ENCODE measurements around the gene ADAM8.

Gene ADAM8

GRCh38 chr10:133318494-133319127 is 41.9 kb upstream of the ADAM8 start:
- Mint-ChIP-seq H3K27me3 (ENCODE audit: low read depth, poor library complexity) (peaks cover 19% of the 10 kb centered on the region), H3K4me1 (peaks cover 19% of the 10 kb centered on the region), H3K9me3 (peaks cover 5% of the 10 kb centered on the region), H3K4me3 (peak overlapping the region; percentile 66), H3K27ac (no peak overlapping the region), H3K36me3 (ENCODE audit: low read depth) (no peaks in the 10 kb centered on the region)
- peak; percentile 77 for TF ChIP-seq CTCF (IDR thresholded peaks at IDR 0.05)
- DNase-seq: peak; percentile 89

DNA sequence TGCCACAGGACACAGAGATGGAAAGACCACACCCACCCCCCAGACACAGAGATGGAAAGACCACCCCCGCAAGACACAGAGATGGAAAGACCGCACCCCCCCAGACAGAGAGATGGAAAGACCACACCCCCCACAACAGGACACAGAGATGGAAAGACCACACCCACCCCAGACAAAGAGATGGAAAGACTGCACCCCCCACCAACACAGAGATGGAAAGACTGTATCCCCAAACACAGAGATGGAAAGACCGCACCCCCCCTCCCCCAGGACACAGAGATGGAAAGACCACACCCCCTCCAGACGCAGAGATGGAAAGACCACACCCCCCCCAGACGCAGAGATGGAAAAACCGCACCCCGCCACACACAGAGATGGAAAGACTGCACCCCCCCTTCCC is 40.1 kb upstream of the ADAM8 start:
- Mint-ChIP-seq H3K36me3 (ENCODE audit: low read depth) (peaks cover 6% of the 10 kb centered on the region), H3K4me3 (no peak overlapping the region), H3K9me3 (peaks cover 5% of the 10 kb centered on the region), H3K27me3 (ENCODE audit: low read depth, poor library complexity) (peaks cover 19% of the 10 kb centered on the region), H3K4me1 (peaks cover 13% of the 10 kb centered on the region), H3K27ac (no peak overlapping the region)
- no peak for DNase-seq
- TF ChIP-seq CTCF (IDR thresholded peaks at IDR 0.05): no peak

DNA sequence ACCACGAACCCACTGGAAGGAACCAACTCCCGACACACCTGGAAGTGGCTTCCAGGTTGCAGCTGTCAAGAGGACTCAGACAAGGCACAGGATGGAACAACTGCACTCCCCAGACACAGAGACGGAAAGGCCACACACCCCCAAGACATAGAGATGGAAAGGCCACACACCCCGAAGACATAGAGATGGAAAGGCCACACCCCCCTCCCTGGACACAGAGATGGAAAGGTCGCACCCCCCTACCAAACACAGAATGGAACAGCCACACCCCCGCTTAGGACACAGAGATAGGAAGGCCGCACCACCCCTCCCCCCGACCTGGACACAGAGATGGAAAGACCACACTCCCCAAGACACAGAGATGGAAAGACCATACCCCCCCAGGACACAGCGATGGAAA is 39.6 kb upstream of the ADAM8 start:
- Mint-ChIP-seq H3K36me3 (ENCODE audit: low read depth) (peaks cover 10% of the 10 kb centered on the region), H3K27ac (no peak overlapping the region)
- TF ChIP-seq CTCF (IDR thresholded peaks at IDR 0.05): no peak

GRCh38 chr10:133315847-133316246 is 39.2 kb upstream of the ADAM8 start:
- Mint-ChIP-seq H3K9me3 (peaks cover 5% of the 10 kb centered on the region), H3K27ac (no peak overlapping the region), H3K36me3 (ENCODE audit: low read depth) (peaks cover 12% of the 10 kb centered on the region), H3K4me3 (no peak overlapping the region), H3K4me1 (peaks cover 13% of the 10 kb centered on the region), H3K27me3 (ENCODE audit: low read depth, poor library complexity) (peaks cover 19% of the 10 kb centered on the region)
- no peak for DNase-seq
- TF ChIP-seq CTCF (IDR thresholded peaks at IDR 0.05): no peak

More for the DNA sequence above, 39.6 kb upstream of the ADAM8 start:
- Mint-ChIP-seq H3K4me1 (peaks cover 13% of the 10 kb centered on the region), H3K4me3 (no peak overlapping the region), H3K9me3 (peaks cover 5% of the 10 kb centered on the region), H3K27me3 (ENCODE audit: low read depth, poor library complexity) (peaks cover 19% of the 10 kb centered on the region)
- DNase-seq: no peak

DNA sequence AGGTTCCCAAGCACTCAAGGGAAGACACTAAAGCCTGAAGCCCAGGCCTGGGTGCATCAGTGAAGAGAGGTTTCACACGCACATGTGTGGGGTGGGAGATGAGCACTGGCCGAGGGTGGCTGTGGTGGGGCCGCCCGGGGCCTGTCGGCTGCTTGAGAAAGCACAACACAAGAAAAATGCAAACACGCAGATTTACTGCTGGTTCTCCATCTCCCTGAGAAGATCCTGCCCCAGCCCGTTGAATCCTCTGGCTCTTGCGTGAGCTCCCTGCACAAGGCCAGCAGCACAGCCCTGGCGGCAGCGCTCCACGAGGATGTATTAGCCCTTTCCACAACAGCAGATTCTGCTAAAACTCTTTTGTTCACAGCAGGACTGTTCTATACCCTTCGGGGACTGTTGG is 38.2 kb upstream of the ADAM8 start:
- H3K27ac Mint-ChIP-seq: no peak overlapping the region
- H3K9me3 Mint-ChIP-seq: peaks cover under 1% of the 10 kb centered on the region
- H3K4me1 Mint-ChIP-seq: peaks cover 13% of the 10 kb centered on the region
- TF ChIP-seq CTCF (IDR thresholded peaks at IDR 0.05): no peak
- peaks cover 15% of the 10 kb centered on the region for H3K27me3 Mint-ChIP-seq (ENCODE audit: low read depth, poor library complexity)
- DNase-seq: no peak
- no peak overlapping the region for H3K4me3 Mint-ChIP-seq
- H3K36me3 Mint-ChIP-seq (ENCODE audit: low read depth): peaks cover 16% of the 10 kb centered on the region

DNA sequence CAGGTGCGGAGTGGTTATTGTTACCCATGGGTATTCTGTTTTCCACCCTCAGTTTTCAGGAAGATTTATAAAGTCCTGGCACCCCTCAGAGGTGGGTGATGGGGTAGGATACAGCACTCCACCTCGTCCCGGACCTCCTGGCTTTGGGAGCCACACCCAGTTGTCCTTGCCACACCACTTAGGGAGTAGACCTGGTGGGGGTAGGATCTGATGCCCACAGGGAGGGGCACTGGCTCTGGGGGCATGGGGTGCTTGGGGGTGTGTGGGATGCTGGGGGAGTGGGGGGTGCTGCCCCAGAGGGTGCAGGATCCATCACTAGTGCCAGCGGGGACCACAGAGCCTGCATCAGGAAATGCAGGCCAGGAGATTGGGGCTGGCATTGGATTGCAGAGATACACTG is 36.5 kb upstream of the ADAM8 start:
- no peak overlapping the region for H3K4me3 Mint-ChIP-seq
- peaks cover 9% of the 10 kb centered on the region for H3K4me1 Mint-ChIP-seq
- H3K27ac Mint-ChIP-seq: no peak overlapping the region
- DNase-seq: no peak
- TF ChIP-seq CTCF (IDR thresholded peaks at IDR 0.05): no peak
- H3K27me3 Mint-ChIP-seq (ENCODE audit: low read depth, poor library complexity): peaks cover 3% of the 10 kb centered on the region
- peaks cover 16% of the 10 kb centered on the region for H3K36me3 Mint-ChIP-seq (ENCODE audit: low read depth)
- no peaks in the 10 kb centered on the region for H3K9me3 Mint-ChIP-seq
